Gastroesophageal sphincter (tissue), 3 donors: ENCODE data around the gene ARHGAP18.

ENCODE experiments used
- CTCF ChIP-seq, 4 experiments: fragments of 200-600 bp in 2 of 4; fragments of 450-650 bp in 2 of 4; sonication (generic) in 1 of 4; IDR thresholded peaks; one replicate each; pipeline ENCODE4 v1.5.1; 2017 to 2019; ENCODE audit warnings: antibody characterized with exemption in 4 of 4, mild to moderate bottlenecking in 2 of 4, moderate library complexity in 2 of 4
- EP300 ChIP-seq: sonication (generic); formaldehyde crosslinking; IDR thresholded peaks from one replicate; pipeline ENCODE4 v1.6.1; 2017; ENCODE audit warnings: antibody characterized with exemption, mild to moderate bottlenecking
- POLR2A ChIP-seq, 2 donors: fragments of 450-650 bp; IDR thresholded peaks; one replicate each; pipeline ENCODE4 v1.6.1; 2017; ENCODE audit warnings: antibody characterized with exemption in 2 of 2, mild to moderate bottlenecking in 2 of 2, moderate library complexity in 1 of 2
- POLR2AphosphoS5 ChIP-seq: sonication (generic); formaldehyde crosslinking; IDR thresholded peaks from one replicate; pipeline ENCODE4 v1.6.1; 2017; ENCODE audit warnings: antibody characterized with exemption

- TF ChIP-seq POLR2A (IDR thresholded peaks at IDR 0.05) (no peak), CTCF (IDR thresholded peaks at IDR 0.05) (no peak), POLR2AphosphoS5 (no peak), EP300 (no peak)
These were observed 5.3 kb downstream of the ARHGAP18 start for GRCh38 chr6:129704708-129705107.
